HepG2 (cell line): ENCODE results near the gene HTRA2. TPM values are rescaled to one million over a fixed set of nuclear protein-coding genes. Genes with fewer than 3 reads are reported as not detected.

Experiments used
- DPF2 ChIP-seq: sonication (generic); formaldehyde crosslinking; IDR thresholded peaks from 2 replicates; pipeline ENCODE4 v1.4.0; 2020; ENCODE audit warnings: mild to moderate bottlenecking, low read depth, missing genetic modification reagents, borderline replicate concordance
- HNRNPH1 ChIP-seq: fragments of 200-400 bp; formaldehyde crosslinking; optimal IDR thresholded peaks from 2 replicates; pipeline ENCODE3; 2017; ENCODE audit warnings: mild to moderate bottlenecking, low read depth, low read length
- IRF2 ChIP-seq: IDR thresholded peaks from 2 replicates; pipeline ENCODE4 v1.6.1; 2018; ENCODE audit warnings: missing genetic modification reagents, missing compliant biosample characterization
- KLF12 ChIP-seq: sonication (generic); formaldehyde crosslinking; IDR thresholded peaks from 2 replicates; pipeline ENCODE4 v1.4.0; 2020; ENCODE audit warnings: missing genetic modification reagents, borderline replicate concordance
- NFIC ChIP-seq: IDR thresholded peaks from 2 replicates; pipeline ENCODE4 v1.6.1; 2012; ENCODE audit warnings: mild to moderate bottlenecking, low read length, inconsistent platforms
- NKX3-1 ChIP-seq: sonication (generic); formaldehyde crosslinking; IDR thresholded peaks from 2 replicates; pipeline ENCODE4 v1.5.0; 2020; ENCODE audit warnings: missing genetic modification reagents
- NPAS2 ChIP-seq: sonication (generic); formaldehyde crosslinking; IDR thresholded peaks from 2 replicates; pipeline ENCODE4 v1.8.0; 2022; ENCODE audit warnings: mild to moderate bottlenecking, missing genetic modification reagents, borderline replicate concordance
- RXRA ChIP-seq: sonication (generic); formaldehyde crosslinking; IDR thresholded peaks from 2 replicates; pipeline ENCODE4 v1.5.1; 2020; ENCODE audit warnings: missing genetic modification reagents
- SIX4 ChIP-seq: sonication (generic); formaldehyde crosslinking; IDR thresholded peaks from 2 replicates; pipeline ENCODE4 v1.4.0; 2020; ENCODE audit warnings: missing genetic modification reagents
- SOX13 ChIP-seq, 3 experiments: fragments of 450-650 bp in 1 of 3; sonication (generic) in 1 of 3; formaldehyde crosslinking in 1 of 3; IDR thresholded peaks in 2 of 3; conservative IDR thresholded peaks in 1 of 3; 2 replicates each; pipeline versions ENCODE4 v1.5.0 to v1.6.1; 2016 to 2020; ENCODE audit warnings: antibody characterized with exemption in 1 of 3, mild to moderate bottlenecking in 1 of 3, missing compliant biosample characterization in 1 of 3, missing genetic modification reagents in 1 of 3, moderate library complexity in 1 of 3
- XBP1 ChIP-seq: sonication (generic); formaldehyde crosslinking; IDR thresholded peaks from 2 replicates; pipeline ENCODE4 v1.5.0; 2020; ENCODE audit warnings: missing genetic modification reagents
- ZFP62 ChIP-seq: sonication (generic); formaldehyde crosslinking; IDR thresholded peaks from 2 replicates; pipeline ENCODE4 v1.4.0; 2020; ENCODE audit warnings: missing genetic modification reagents
- ZNF136 ChIP-seq: sonication (generic); formaldehyde crosslinking; IDR thresholded peaks from 2 replicates; pipeline ENCODE4 v1.8.1; 2022; ENCODE audit warnings: low read depth, mild to moderate bottlenecking, moderate library complexity, missing genetic modification reagents
- ZNF343 ChIP-seq: sonication (generic); formaldehyde crosslinking; IDR thresholded peaks from 2 replicates; pipeline ENCODE4 v1.4.0; 2020; ENCODE audit warnings: mild to moderate bottlenecking, missing genetic modification reagents
- ZNF367 ChIP-seq: sonication (generic); formaldehyde crosslinking; IDR thresholded peaks from 2 replicates; pipeline ENCODE4 v1.4.0; 2020; ENCODE audit warnings: missing genetic modification reagents, borderline replicate concordance
- ZNF614 ChIP-seq: IDR thresholded peaks from 2 replicates; pipeline ENCODE4 v1.6.1; 2018; ENCODE audit warnings: missing biosample characterization, missing genetic modification reagents, inconsistent platforms, borderline replicate concordance
- ZNF616 ChIP-seq: sonication (generic); formaldehyde crosslinking; IDR thresholded peaks from 2 replicates; pipeline ENCODE4 v1.5.0; 2020; ENCODE audit warnings: low read depth, mild to moderate bottlenecking, missing genetic modification reagents
- ZNF652 ChIP-seq: IDR thresholded peaks from 2 replicates; pipeline ENCODE4 v1.6.1; 2016; ENCODE audit warnings: low read depth, borderline replicate concordance
- ZNF7 ChIP-seq: IDR thresholded peaks from 2 replicates; pipeline ENCODE4 v1.6.1; 2016; ENCODE audit warnings: missing biosample characterization, missing genetic modification reagents
- polyA plus RNA-seq, 8 experiments: library from polyadenylated mRNA; depleted of rRNA in 3 of 8; stranded (reverse) in 7 of 8; unstranded in 1 of 8; fragments of >200 nt; fragmentation: Illumina TruSeq in 4 of 8; extraction: Trizol in 4 of 8; gene quantifications; 2 replicates each; pipeline versions ENCODE4 v1.2.1 to v1.2.3, GENCODE V29; 2011 to 2016; ENCODE audit warnings: low read depth in 4 of 8, missing spikeins in 1 of 8, mixed read lengths in 1 of 8; ENCODE audit not compliant: insufficient read depth in 1 of 8
- total RNA-seq, 5 experiments: library from RNA; depleted of rRNA; stranded (reverse); fragments of >200 nt; fragmentation: Illumina TruSeq; extraction: Trizol; gene quantifications; 2 replicates each; pipeline ENCODE4 v1.2.3, GENCODE V29; 2016; ENCODE audit warnings: low read depth in 1 of 5
- TF ChIP-seq, protein P1 (sequence below): sonication (generic); formaldehyde crosslinking; conservative IDR thresholded peaks from 2 replicates; pipeline ENCODE4 v1.5.0; 2020; ENCODE audit warnings: missing genetic modification reagents
- TF ChIP-seq, protein P2 (sequence below): sonication (generic); formaldehyde crosslinking; IDR thresholded peaks from 2 replicates; pipeline ENCODE4 v1.5.0; 2020; ENCODE audit warnings: missing genetic modification reagents, mild to moderate bottlenecking, borderline replicate concordance
- TF ChIP-seq, protein P3 (sequence below), 2 experiments: sonication (generic) in 1 of 2; formaldehyde crosslinking in 1 of 2; IDR thresholded peaks; 2 replicates each; pipeline versions ENCODE4 v1.4.0 to v1.6.1; 2018 to 2020; ENCODE audit warnings: missing genetic modification reagents in 2 of 2, borderline replicate concordance in 1 of 2, low read depth in 1 of 2, mild to moderate bottlenecking in 1 of 2, missing biosample characterization in 1 of 2
- TF ChIP-seq, protein P4 (sequence below): sonication (generic); formaldehyde crosslinking; IDR thresholded peaks from 2 replicates; pipeline ENCODE4 v1.5.1; 2020; ENCODE audit warnings: mild to moderate bottlenecking, missing genetic modification reagents, borderline replicate concordance

HTRA2 gene
- total and polyA plus RNA-seq, 2 of the 13 experiments (the other 11 are each of a cell fraction or from before 2014, with no cell fraction given), result 47.7 to 50.3 TPM

DNA sequence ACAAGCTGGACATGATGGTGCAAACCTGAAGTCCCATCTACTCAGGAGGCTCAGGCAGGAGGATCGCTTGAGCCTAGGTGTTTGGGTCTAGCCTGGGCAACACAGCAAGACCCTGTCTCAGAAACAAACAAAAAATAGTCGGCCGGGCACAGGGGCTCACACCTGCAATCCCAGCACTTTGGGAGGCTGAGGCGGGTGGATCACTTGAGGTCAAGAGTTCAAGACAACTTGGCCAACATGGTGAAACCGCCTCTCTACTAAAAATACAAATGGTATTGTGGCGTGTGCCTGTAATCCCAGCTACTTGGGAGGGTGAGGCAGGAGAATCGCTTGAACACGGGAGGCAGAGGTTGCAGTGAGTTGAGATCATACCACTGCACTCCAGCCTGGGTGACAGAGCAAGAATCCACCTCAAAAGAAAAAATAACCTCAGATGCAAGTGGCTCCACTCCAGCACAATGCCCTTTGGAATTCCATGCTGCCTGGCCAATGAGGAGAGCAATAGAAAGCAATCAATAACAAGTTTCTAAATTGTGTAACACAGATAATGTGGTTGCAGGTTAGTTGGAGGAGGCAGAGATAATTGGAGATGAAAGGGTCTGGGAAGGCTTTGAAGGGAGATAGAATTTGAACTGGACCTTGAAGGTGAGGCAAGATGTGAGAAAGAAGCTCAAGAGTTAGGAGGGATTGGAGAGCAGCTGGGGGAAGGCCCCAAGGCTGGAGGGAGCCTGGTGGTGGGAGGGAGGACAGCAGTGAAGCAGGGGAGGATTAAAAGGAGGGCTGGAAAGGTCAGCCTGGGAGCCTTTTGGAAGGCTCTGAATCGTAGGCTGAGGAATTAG, 40.9 kb upstream of the HTRA2 start (continued):
- TF ChIP-seq ZNF614 (peak; percentile 64; the same call in 1 of the 2 replicates), XBP1 (CRISPR knock-in tag) (no peak), SIX4 (CRISPR knock-in tag) (no peak), ZNF7 (CRISPR knock-in tag) (no peak), HNRNPH1 (no peak), ZNF652 (CRISPR knock-in tag) (peak; percentile 57; the same call in 1 of the 2 replicates), IRF2 (peak; percentile 59), ZNF367 (no peak), ZFP62 (CRISPR knock-in tag) (no peak), DPF2 (CRISPR knock-in tag) (peak; percentile 83), NPAS2 (CRISPR knock-in tag) (no peak), ZNF343 (CRISPR knock-in tag) (no peak), KLF12 (CRISPR knock-in tag) (no peak), ZNF136 (CRISPR knock-in tag) (0 out of 2 replicates have a peak, but pooled peaks have one; percentile 65), SOX13 (IDR thresholded peaks at IDR 0.05) (peak; percentile 81), SOX13 (CRISPR knock-in tag; conservative IDR thresholded peaks at IDR 0.05 in 1 of 2, IDR thresholded peaks at IDR 0.05 in 1 of 2) (peak in 1 of 2 experiments; percentile 90; a peak in 2 of 4 replicates), RXRA (CRISPR knock-in tag) (peak; percentile 82; the same call in 1 of the 2 replicates), NKX3-1 (CRISPR knock-in tag) (no peak), NFIC (peak; percentile 90), ZNF616 (CRISPR knock-in tag) (no peak)
- TF ChIP-seq, protein P1, sequence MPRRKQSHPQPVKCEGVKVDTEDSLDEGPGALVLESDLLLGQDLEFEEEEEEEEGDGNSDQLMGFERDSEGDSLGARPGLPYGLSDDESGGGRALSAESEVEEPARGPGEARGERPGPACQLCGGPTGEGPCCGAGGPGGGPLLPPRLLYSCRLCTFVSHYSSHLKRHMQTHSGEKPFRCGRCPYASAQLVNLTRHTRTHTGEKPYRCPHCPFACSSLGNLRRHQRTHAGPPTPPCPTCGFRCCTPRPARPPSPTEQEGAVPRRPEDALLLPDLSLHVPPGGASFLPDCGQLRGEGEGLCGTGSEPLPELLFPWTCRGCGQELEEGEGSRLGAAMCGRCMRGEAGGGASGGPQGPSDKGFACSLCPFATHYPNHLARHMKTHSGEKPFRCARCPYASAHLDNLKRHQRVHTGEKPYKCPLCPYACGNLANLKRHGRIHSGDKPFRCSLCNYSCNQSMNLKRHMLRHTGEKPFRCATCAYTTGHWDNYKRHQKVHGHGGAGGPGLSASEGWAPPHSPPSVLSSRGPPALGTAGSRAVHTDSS, result no peak
- TF ChIP-seq, protein P2, sequence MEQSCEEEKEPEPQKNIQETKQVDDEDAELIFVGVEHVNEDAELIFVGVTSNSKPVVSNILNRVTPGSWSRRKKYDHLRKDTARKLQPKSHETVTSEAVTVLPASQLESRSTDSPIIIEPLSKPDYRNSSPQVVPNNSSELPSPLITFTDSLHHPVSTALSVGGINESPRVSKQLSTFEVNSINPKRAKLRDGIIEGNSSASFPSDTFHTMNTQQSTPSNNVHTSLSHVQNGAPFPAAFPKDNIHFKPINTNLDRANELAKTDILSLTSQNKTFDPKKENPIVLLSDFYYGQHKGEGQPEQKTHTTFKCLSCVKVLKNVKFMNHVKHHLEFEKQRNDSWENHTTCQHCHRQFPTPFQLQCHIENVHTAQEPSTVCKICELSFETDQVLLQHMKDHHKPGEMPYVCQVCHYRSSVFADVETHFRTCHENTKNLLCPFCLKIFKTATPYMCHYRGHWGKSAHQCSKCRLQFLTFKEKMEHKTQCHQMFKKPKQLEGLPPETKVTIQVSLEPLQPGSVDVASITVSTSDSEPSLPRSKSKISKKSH (CRISPR knock-in tag), result no peak
- TF ChIP-seq, protein P3, sequence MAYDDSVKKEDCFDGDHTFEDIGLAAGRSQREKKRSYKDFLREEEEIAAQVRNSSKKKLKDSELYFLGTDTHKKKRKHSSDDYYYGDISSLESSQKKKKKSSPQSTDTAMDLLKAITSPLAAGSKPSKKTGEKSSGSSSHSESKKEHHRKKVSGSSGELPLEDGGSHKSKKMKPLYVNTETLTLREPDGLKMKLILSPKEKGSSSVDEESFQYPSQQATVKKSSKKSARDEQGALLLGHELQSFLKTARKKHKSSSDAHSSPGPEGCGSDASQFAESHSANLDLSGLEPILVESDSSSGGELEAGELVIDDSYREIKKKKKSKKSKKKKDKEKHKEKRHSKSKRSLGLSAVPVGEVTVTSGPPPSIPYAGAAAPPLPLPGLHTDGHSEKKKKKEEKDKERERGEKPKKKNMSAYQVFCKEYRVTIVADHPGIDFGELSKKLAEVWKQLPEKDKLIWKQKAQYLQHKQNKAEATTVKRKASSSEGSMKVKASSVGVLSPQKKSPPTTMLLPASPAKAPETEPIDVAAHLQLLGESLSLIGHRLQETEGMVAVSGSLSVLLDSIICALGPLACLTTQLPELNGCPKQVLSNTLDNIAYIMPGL (CRISPR knock-in tag; IDR thresholded peaks at IDR 0.05; ENCODE audit: borderline replicate concordance in 1 of 2, low read depth in 1 of 2), result no peak
- TF ChIP-seq, protein P4, sequence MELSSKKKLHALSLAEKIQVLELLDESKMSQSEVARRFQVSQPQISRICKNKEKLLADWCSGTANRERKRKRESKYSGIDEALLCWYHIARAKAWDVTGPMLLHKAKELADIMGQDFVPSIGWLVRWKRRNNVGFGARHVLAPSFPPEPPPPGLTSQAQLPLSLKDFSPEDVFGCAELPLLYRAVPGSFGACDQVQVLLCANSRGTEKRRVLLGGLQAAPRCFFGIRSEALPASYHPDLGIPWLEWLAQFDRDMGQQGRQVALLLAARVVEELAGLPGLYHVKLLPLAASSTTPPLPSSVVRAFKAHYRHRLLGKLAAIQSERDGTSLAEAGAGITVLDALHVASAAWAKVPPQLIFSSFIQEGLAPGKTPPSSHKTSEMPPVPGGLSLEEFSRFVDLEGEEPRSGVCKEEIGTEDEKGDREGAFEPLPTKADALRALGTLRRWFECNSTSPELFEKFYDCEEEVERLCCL (CRISPR knock-in tag), result no peak
